NCI-H1048 (cell line): ENCODE results near the gene PDE12.
A peak's percentile ranks its signal among the peaks of the same experiment; 100 is the strongest.

Experiments
- DNase-seq: peaks from one replicate; lab custom pipeline; 2025; lab: John Stamatoyannopoulos, UW

PDE12 gene, protein sequence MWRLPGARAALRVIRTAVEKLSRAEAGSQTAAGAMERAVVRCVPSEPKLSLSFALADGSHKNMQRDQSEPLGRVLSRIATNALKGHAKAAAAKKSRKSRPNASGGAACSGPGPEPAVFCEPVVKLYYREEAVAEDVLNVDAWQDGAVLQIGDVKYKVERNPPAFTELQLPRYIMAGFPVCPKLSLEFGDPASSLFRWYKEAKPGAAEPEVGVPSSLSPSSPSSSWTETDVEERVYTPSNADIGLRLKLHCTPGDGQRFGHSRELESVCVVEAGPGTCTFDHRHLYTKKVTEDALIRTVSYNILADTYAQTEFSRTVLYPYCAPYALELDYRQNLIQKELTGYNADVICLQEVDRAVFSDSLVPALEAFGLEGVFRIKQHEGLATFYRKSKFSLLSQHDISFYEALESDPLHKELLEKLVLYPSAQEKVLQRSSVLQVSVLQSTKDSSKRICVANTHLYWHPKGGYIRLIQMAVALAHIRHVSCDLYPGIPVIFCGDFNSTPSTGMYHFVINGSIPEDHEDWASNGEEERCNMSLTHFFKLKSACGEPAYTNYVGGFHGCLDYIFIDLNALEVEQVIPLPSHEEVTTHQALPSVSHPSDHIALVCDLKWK

DNA sequence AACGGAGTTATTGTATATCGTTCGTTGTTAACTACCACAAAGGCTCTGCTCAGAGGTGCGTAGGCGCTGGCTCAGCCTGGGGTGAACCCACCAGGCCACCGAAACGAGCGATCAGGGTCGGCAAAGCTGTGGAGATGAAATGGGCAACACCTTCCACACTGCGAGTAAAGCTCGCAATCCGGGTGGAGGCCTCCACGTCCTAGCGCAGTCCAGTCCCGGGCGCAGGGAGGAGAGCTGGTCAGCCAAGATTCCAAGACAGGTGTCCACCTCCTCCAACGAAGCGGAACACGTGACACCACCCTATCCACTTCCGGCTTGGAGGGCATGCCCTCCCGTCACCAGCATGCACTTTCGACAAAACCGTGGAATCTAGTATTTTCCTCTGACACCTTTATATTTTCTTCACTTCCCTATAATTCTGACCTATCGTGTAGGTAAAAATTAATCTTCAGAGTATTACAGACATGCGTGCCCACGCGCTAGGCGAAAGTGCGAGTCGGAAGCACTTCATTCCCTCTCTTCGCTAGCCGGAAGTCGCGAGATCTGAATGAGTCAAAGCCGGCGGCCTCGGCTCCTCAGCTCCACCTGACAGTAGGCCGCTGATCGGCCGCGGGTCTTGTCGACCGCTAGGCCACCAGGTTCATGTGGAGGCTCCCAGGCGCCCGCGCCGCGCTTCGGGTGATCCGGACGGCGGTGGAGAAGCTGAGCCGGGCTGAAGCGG is at the start of gene PDE12:
PDE12 (plus strand) TSS at position 537 of the 721 bp plus-strand sequence; CDS start at position 643, 106 bp downstream.
- peak; percentile 62 for DNase-seq

- DNase-seq, result no peak
These were observed 43.9 kb upstream of the PDE12 start for GRCh38 chr3:57512166-57512565.

GRCh38 chr3:57518276-57518915 is 37.7 kb upstream of the PDE12 start:
- DNase-seq, result no peak

DNA sequence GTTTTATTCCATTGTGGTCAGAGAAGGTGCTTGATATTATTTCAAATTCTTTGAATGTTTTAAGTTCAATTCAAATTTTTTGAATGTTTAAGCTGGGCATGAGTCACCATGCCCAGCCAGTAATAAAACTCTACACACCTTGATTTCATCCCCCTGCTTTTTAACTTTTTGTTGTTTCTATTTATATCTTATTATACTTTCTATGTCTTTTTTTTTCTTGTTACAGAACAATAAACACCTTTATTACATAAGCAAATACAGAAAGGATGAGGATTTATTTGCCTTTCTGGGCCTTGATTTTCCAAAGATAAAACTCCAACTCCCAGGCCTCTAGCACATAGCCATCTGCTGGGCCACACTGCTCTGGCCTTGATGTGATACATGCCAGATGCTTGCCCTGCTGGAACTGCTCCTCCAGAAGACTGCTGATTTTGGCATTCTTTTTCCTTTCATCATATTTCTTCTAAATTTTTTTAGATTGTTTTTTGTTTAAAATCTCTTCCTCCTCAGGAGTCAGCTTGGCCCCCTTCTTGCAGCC is 25.9 kb upstream of the PDE12 start:
- DNase-seq, result no peak

GRCh38 chr3:57538465-57538864 is 17.6 kb upstream of the PDE12 start:
- no peak for DNase-seq

GRCh38 chr3:57544181-57545125 is 11.6 kb upstream of the PDE12 start, which contains the start of gene DNAH12:
DNAH12 (minus strand) TSS chr3:57544344; CDS start chr3:57542870, 1,474 bp downstream.
- DNase-seq, result peak; percentile 31

GRCh38 chr3:57545636-57546268 is 10.3 kb upstream of the PDE12 start:
- no peak for DNase-seq

GRCh38 chr3:57546616-57547015 is 9.5 kb upstream of the PDE12 start:
- DNase-seq, result no peak

DNA sequence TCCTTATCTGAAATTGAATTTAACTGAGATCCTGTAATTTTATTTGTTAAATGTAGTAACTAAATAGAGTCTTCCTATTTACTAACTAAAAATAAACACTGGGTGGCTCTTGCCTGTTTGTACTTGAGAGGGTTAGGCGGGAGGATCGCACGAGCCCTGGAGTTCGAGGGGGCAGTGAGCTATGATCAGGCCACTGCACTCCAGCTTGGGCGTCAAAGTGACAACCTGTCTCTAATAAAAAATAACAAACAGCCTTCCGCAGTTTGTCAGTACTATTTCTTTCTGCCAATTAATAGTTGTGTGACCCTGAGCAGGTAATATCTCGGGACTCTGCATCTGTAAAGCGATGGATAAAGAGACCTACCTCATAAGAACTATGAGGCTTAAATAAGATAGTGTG is 768 bp upstream of the PDE12 start:
- DNase-seq, result no peak

GRCh38 chr3:57556459-57557084 is 498 bp downstream of the PDE12 start:
- DNase-seq, result no peak

GRCh38 chr3:57557085-57557537 is 1.0 kb downstream of the PDE12 start:
- DNase-seq, result no peak

- no peak for DNase-seq
These were observed 3.5 kb downstream of the PDE12 start for GRCh38 chr3:57559526-57559925.

DNA sequence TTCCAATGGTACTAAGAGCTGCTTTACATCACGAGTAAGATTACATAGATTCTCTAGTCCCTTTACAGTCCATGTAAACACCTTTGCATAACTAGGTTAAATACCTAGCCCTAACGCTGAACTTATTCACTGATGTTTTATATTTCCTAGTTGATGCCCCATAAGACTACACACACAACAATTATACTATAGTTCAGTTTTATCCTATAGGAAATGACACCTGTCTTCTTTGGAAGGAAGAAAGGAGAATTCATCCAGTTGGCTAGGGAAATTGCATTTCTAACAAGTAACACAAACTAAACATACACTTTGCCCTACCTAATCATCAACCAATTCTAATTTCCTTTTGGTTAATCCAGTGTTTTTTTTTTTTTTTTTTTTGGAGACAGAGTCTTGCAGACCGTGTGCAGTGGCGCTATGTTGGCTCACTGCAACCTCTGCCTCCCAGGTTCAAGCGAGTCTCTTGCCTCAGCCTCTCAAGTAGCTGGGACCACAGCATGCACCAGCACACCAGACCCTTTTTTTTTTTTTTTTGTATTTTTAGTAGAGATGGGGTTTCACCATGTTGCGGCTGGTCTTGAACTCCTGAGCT is 13.9 kb downstream of the PDE12 start:
- DNase-seq, result no peak

DNA sequence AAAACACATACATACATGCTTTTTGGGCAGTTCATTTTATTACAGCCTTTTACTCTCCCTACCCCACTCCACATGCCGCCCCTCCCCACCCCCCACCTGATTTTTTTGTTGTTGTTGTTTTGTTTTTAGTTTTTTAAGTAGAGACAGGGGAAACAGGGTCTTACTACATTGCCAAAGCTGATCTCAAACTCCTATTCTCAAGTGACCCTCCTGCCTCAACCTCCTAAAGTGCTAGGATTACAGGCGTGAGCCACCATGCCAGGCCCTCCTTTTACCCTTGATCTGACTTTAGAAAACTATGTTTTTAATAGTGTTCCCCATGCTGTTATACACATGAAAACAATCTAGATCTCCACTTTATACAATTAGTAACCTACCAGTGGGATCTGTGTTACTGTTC is 14.8 kb downstream of the PDE12 start:
- DNase-seq, result no peak

DNA sequence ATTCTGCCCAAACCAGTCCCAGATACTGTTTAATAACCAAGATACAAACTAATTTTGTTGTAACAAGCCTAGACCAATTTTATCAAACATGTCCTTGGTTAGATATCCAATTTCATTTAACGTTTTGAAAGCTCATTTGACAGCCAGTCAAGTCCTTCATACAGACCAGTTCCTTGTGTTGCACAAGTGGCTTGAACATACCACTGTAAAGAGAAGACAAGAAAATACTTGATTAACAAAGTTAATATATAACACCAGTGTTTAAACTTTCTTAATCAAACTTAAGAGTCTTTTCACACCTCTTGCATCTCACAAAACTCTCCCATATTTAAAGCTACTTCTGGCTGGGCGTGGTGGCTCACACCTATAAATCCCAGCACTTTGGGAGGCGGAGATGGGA is 16.0 kb downstream of the PDE12 start:
- no peak for DNase-seq

DNA sequence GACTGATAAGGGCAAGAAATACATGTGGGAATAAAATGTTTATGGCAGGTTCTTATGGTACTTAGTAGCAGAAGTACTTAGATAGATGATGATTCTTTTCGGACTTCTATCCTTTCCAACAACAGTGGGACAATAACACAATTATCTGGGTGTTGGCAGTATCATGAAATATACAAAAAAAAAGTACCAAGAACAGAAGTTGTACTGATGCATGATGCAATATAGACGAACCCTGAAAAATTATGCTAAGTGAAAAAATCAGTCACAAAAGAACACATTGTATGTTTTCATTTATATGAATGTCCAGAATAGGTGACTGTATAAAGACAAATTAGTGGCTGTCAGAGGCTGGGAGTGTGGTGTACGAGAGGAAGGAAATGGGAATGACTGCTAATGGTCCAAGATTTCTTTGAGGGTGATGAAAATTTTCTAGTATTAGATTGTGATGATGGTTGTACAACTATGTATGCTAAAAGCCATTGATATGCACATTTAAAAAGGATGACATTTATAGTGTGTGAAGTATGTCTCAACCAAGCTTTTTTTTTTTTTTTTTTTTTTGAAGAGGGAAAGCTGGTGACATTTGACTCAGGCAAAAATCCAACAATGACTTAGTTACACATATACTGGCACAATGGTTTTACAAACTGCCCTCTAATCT is 20.0 kb downstream of the PDE12 start:
- DNase-seq, result no peak

DNA sequence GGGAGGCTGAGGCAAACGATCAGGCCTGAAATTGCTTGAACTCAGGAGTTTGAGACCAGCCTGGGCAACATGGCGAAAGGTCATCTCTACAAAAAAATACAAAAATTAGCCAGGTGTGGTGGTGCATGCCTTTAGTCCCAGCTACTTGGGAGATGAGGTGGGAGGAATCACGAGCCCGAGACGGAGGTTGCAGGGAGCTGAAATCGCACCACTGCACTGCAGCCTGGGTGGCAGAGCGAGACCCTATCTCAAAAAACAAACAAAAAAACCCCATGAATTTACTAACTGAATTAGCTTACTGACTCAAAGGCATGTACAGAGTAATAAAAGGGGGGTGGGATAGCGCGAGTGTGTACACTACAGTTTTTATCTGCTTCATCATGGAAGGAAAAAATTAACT is 21.7 kb downstream of the PDE12 start:
- DNase-seq, result no peak

DNA sequence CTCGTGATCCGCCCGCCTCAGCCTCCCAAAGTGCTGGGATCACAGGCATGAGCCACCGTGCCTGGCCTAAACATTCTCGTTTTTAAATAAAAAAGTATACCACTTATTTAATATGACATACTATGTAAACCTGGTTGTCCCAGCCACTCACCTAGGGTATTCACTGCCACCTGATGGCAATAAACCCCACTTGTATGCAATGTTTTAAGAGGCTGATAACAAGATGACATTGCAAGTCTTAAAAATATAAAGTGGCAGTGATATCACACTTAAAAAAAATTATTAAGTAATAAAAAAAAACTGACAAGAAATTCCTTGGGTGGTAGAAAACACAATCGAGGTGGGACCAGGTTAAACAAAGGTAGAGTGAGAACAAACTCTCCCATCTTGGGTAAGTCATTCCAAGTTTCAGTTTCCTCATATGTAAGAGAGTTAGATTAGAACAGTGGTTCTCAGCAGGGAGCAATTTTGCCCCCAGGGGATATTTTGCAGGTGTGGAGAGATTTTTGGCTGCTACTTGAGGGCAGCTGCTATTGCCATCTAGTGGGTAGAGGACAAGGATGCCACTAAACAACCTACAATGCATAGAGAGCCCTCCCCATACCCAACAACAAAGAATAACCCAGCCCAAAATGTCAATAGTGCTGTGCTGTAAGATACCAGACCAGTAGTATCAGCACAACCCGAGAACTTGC is 26.5 kb downstream of the PDE12 start:
- no peak for DNase-seq
